Glutamatergic neuron (in vitro differentiated cells): ENCODE data around the gene MYOF. TPM values are rescaled to one million over a fixed set of nuclear protein-coding genes. Genes with fewer than 3 reads are reported as not detected.
A peak's percentile ranks its signal among the peaks of the same experiment; 100 is the strongest.
"Not testable (repeated sequence)": the region's sequence is repeated elsewhere in the genome, so short reads cannot be mapped to it uniquely, and the experiment has no call there.

ENCODE experiments used
- DNase-seq: peaks from one replicate; pipeline ENCODE4 v3.0.0; 2022
- H3K27ac Mint-ChIP-seq: one replicate; pipeline ENCODE4 v1.8.0; 2020; ENCODE audit warnings: mild to moderate bottlenecking, mixed read lengths, inconsistent platforms; ENCODE audit not compliant: unreplicated experiment
- H3K27me3 Mint-ChIP-seq: one replicate; pipeline ENCODE4 v1.8.0; 2020; ENCODE audit warnings: mild to moderate bottlenecking, moderate library complexity, mixed read lengths, inconsistent platforms; ENCODE audit not compliant: unreplicated experiment
- H3K36me3 Mint-ChIP-seq: one replicate; pipeline ENCODE4 v1.8.0; 2020; ENCODE audit warnings: mild to moderate bottlenecking, mixed read lengths, inconsistent platforms; ENCODE audit not compliant: unreplicated experiment
- H3K4me1 Mint-ChIP-seq: one replicate; pipeline ENCODE4 v1.8.0; 2020; ENCODE audit warnings: mild to moderate bottlenecking, low read depth, mixed read lengths, inconsistent platforms; ENCODE audit not compliant: unreplicated experiment
- H3K4me3 Mint-ChIP-seq: one replicate; pipeline ENCODE4 v1.8.0; 2020; ENCODE audit warnings: mild to moderate bottlenecking, mixed read lengths, inconsistent platforms; ENCODE audit not compliant: unreplicated experiment
- H3K9me3 Mint-ChIP-seq: one replicate; pipeline ENCODE4 v1.8.0; 2020; ENCODE audit warnings: mild to moderate bottlenecking, moderate library complexity, mixed read lengths, inconsistent platforms; ENCODE audit not compliant: unreplicated experiment
- CTCF ChIP-seq: fragments of 200-600 bp; sonication (generic); IDR thresholded peaks from one replicate; pipeline ENCODE4 v1.5.0; 2021; ENCODE audit not compliant: partially characterized antibody, unreplicated experiment
- total RNA-seq: library from RNA; stranded (reverse); fragmentation: NEBNext Ultra II Directional; extraction: Animal tissue kit (Norgen Biotek cat#: 25700); gene quantifications from one replicate; pipeline ENCODE4 v1.2.1, GENCODE V29; 2021; ENCODE audit not compliant: unreplicated experiment

Gene MYOF
- total RNA-seq, 1 donor from 2014 or later: 0.42 TPM

- TF ChIP-seq CTCF: no peak
- no peaks in the 10 kb centered on the region for H3K27me3 Mint-ChIP-seq
- H3K36me3 Mint-ChIP-seq: no peaks in the 10 kb centered on the region
- peaks cover 3% of the 10 kb centered on the region for H3K9me3 Mint-ChIP-seq
- H3K4me3 Mint-ChIP-seq: no peak overlapping the region
- peaks cover 18% of the 10 kb centered on the region for H3K4me1 Mint-ChIP-seq
- DNase-seq: peak; percentile 80
- peak overlapping the region; percentile 87 for H3K27ac Mint-ChIP-seq
Observed at GRCh38 chr10:93445097-93445960, 36.8 kb downstream of the MYOF start.

- Mint-ChIP-seq H3K27ac (no peak overlapping the region), H3K4me1 (peaks cover 19% of the 10 kb centered on the region)
Observed at GRCh38 chr10:93443481-93443880, 38.7 kb downstream of the MYOF start.

GRCh38 chr10:93442721-93443120, 39.4 kb downstream of the MYOF start:
- H3K27me3 Mint-ChIP-seq, H3K9me3 Mint-ChIP-seq, H3K4me3 Mint-ChIP-seq, DNase-seq, H3K27ac Mint-ChIP-seq, H3K36me3 Mint-ChIP-seq: not testable (repeated sequence)
- peaks cover 19% of the 10 kb centered on the region for H3K4me1 Mint-ChIP-seq

More at GRCh38 chr10:93443481-93443880, 38.7 kb downstream of the MYOF start:
- H3K27me3 Mint-ChIP-seq: no peaks in the 10 kb centered on the region
- DNase-seq: no peak
- H3K4me3 Mint-ChIP-seq: no peak overlapping the region
- no peaks in the 10 kb centered on the region for H3K36me3 Mint-ChIP-seq
- peaks cover 4% of the 10 kb centered on the region for H3K9me3 Mint-ChIP-seq
- no peak for TF ChIP-seq CTCF

GRCh38 chr10:93440591-93441091, 41.5 kb downstream of the MYOF start:
- no peak for DNase-seq
- Mint-ChIP-seq H3K4me1 (peaks cover 24% of the 10 kb centered on the region), H3K36me3 (no peaks in the 10 kb centered on the region), H3K27me3 (no peaks in the 10 kb centered on the region), H3K27ac (peak overlapping the region; percentile 15), H3K9me3 (peaks cover 4% of the 10 kb centered on the region), H3K4me3 (no peak overlapping the region)
- no peak for TF ChIP-seq CTCF

GRCh38 chr10:93438613-93439253, 43.4 kb downstream of the MYOF start:
- H3K36me3 Mint-ChIP-seq: no peaks in the 10 kb centered on the region
- no peak overlapping the region for H3K27ac Mint-ChIP-seq
- TF ChIP-seq CTCF: no peak
- no peak for DNase-seq
- no peak overlapping the region for H3K4me3 Mint-ChIP-seq
- H3K4me1 Mint-ChIP-seq: peaks cover 21% of the 10 kb centered on the region
- peaks cover 4% of the 10 kb centered on the region for H3K9me3 Mint-ChIP-seq
- H3K27me3 Mint-ChIP-seq: no peaks in the 10 kb centered on the region
